Hepatocyte (in vitro differentiated cells): ENCODE measurements around the gene PLS3. TPM values are rescaled to one million over a fixed set of nuclear protein-coding genes. Genes with fewer than 3 reads are reported as not detected.
"Not testable (repeated sequence)": the region's sequence is repeated elsewhere in the genome, so short reads cannot be mapped to it uniquely, and the experiment has no call there.

ENCODE experiments used
- DNase-seq: peaks from one replicate; pipeline ENCODE4 v3.0.0-alpha.2; 2016; ENCODE audit warnings: low spot score
- H2AFZ ChIP-seq: fragments of 200-600 bp; sonication (generic); 2 replicates; pipeline ENCODE4 v1.6.0; 2016; ENCODE audit warnings: antibody characterized with exemption, mild to moderate bottlenecking
- H3K27ac ChIP-seq: fragments of 200-600 bp; sonication (generic); 2 replicates; pipeline ENCODE4 v1.5.1; 2016; ENCODE audit warnings: mild to moderate bottlenecking
- H3K27me3 ChIP-seq: fragments of 200-600 bp; sonication (generic); 2 replicates; pipeline ENCODE4 v1.6.1; 2016
- H3K36me3 ChIP-seq: fragments of 200-600 bp; sonication (generic); replicated peaks from 2 replicates; pipeline ENCODE4 v1.5.1; 2016; ENCODE audit warnings: low read depth; ENCODE audit not compliant: insufficient read depth
- H3K4me1 ChIP-seq: fragments of 200-600 bp; sonication (generic); 2 replicates; pipeline ENCODE4 v1.5.1; 2016; ENCODE audit warnings: mild to moderate bottlenecking, moderate library complexity; ENCODE audit not compliant: insufficient read depth
- H3K4me2 ChIP-seq: fragments of 200-600 bp; sonication (generic); 2 replicates; pipeline ENCODE4 v1.6.0; 2016
- H3K4me3 ChIP-seq: fragments of 200-600 bp; sonication (generic); 2 replicates; pipeline ENCODE4 v1.5.1; 2016; ENCODE audit warnings: mild to moderate bottlenecking
- H3K79me2 ChIP-seq: fragments of 200-600 bp; sonication (generic); 2 replicates; pipeline ENCODE4 v1.6.0; 2017; ENCODE audit warnings: mild to moderate bottlenecking
- H3K9me2 ChIP-seq: fragments of 200-600 bp; sonication (generic); replicated peaks from 2 replicates; pipeline ENCODE4 v1.6.0; 2017; ENCODE audit warnings: mild to moderate bottlenecking; ENCODE audit not compliant: insufficient read depth
- H3K9me3 ChIP-seq: fragments of 200-600 bp; sonication (generic); 2 replicates; pipeline ENCODE4 v1.5.1; 2016; ENCODE audit warnings: low read depth, mild to moderate bottlenecking
- H4K20me1 ChIP-seq: fragments of 200-600 bp; sonication (generic); 2 replicates; pipeline ENCODE4 v1.6.0; 2016; ENCODE audit warnings: mild to moderate bottlenecking; ENCODE audit not compliant: insufficient read depth, poor library complexity, severe bottlenecking
- CTCF ChIP-seq: fragments of 200-600 bp; sonication (generic); IDR thresholded peaks from 2 replicates; pipeline ENCODE4 v1.5.1; 2016; ENCODE audit warnings: antibody characterized with exemption, mild to moderate bottlenecking; ENCODE audit not compliant: poor library complexity
- EZH2 ChIP-seq: fragments of 200-600 bp; sonication (generic); IDR thresholded peaks from 2 replicates; pipeline ENCODE4 v1.6.1; 2016; ENCODE audit warnings: antibody characterized with exemption, mild to moderate bottlenecking, borderline replicate concordance
- EZH2phosphoT487 ChIP-seq: fragments of 200-600 bp; sonication (generic); IDR thresholded peaks from one replicate; pipeline ENCODE4 v1.6.1; 2018; ENCODE audit warnings: antibody characterized with exemption, mild to moderate bottlenecking, low read depth, moderate library complexity; ENCODE audit not compliant: unreplicated experiment, severe bottlenecking
- WGBS: methylation state at CpG from one replicate; pipeline ENCODE4 v1.1.6; 2016; ENCODE audit warnings: low lambda C conversion rate; ENCODE audit errors: missing lambda C conversion rate; 5-methylcytosine and 5-hydroxymethylcytosine counted together
- polyA plus RNA-seq: library from polyadenylated mRNA; unstranded; fragments of >200 nt; fragmentation: Nextera tagmentation; extraction: Ambion mirVana; gene quantifications from 2 replicates; pipeline ENCODE4 v1.2.1, GENCODE V29; 2016
- total RNA-seq: library from RNA; depleted of rRNA; stranded (reverse); fragments of >200 nt; gene quantifications from 2 replicates; pipeline ENCODE4 v1.2.3, GENCODE V29; 2014

The PLS3 gene
- total and polyA plus RNA-seq, 2 experiments from 2014 or later: 277 to 361 TPM

GRCh38 chrX:115535421-115535820, 25.6 kb upstream of the PLS3 start:
- no peak for DNase-seq
- H3K4me2 ChIP-seq: no peak overlapping the region
- no peaks in the 10 kb centered on the region for H3K9me2 ChIP-seq
- H3K27me3 ChIP-seq: no peaks in the 10 kb centered on the region
- H3K4me3 ChIP-seq: no peak overlapping the region
- no peaks in the 10 kb centered on the region for H3K36me3 ChIP-seq
- no peak overlapping the region for H2AFZ ChIP-seq
- no peaks in the 10 kb centered on the region for H3K79me2 ChIP-seq
- no peaks in the 10 kb centered on the region for H4K20me1 ChIP-seq
- no peak overlapping the region for H3K27ac ChIP-seq
- peaks cover 6% of the 10 kb centered on the region for H3K4me1 ChIP-seq
- TF ChIP-seq CTCF: no peak
- TF ChIP-seq EZH2: no peak
- TF ChIP-seq EZH2phosphoT487: no peak
- H3K9me3 ChIP-seq: no peaks in the 10 kb centered on the region

DNA sequence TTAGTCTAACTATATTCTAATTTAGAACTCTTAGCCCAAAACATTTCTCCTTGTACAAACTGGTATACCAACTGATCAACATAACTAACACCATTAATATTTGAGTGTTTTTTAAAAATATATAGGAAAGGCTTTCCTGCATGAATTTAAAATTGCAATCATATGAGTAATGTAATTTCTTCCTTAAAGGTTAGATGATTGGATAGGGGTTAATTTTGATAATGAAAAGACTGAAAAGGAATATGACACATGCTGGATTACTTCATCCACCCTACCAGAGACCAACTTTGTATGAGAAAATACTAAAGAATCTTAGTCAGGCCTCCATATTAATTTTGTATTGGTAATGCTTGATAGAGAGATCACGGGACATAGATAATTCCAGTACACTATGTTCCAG, 25.1 kb upstream of the PLS3 start:
- no peak overlapping the region for H3K4me2 ChIP-seq
- H3K27me3 ChIP-seq: no peaks in the 10 kb centered on the region
- H3K79me2 ChIP-seq: no peaks in the 10 kb centered on the region
- WGBS: 88% methylated on average over 1 of the region's 1 CpG
- H3K4me3 ChIP-seq: no peak overlapping the region
- no peaks in the 10 kb centered on the region for H4K20me1 ChIP-seq
- DNase-seq: no peak
- no peak overlapping the region for H3K27ac ChIP-seq
- no peaks in the 10 kb centered on the region for H3K9me3 ChIP-seq
- TF ChIP-seq CTCF: no peak
- TF ChIP-seq EZH2phosphoT487: no peak
- no peak for TF ChIP-seq EZH2
- H3K4me1 ChIP-seq: peaks cover 6% of the 10 kb centered on the region
- no peaks in the 10 kb centered on the region for H3K36me3 ChIP-seq
- H3K9me2 ChIP-seq: no peaks in the 10 kb centered on the region
- no peak overlapping the region for H2AFZ ChIP-seq

DNA sequence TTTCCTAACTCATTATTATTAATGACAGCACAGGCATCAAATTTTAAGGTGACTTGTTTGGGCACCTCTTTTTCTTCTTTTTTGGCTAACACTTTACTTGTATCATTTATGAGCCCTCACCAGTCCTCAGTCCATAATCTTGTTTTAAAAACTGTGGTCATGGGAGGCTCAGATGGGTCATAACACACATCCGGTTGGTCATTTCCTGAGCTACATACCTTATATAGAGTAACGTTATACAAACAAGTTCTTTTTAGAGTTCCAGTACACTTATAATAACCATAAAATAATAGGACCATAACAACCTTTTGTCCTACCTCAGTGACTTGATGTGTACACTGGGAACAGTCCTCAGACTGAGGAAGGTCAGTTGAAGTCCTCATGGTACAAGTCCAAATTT, 21.1 kb upstream of the PLS3 start:
- WGBS: 86% methylated on average over 2 of the region's 2 CpGs
- Histone ChIP-seq H3K4me1 (no peaks in the 10 kb centered on the region), H3K4me3 (no peak overlapping the region), H2AFZ (no peak overlapping the region), H3K36me3 (no peaks in the 10 kb centered on the region), H3K9me3 (no peaks in the 10 kb centered on the region), H4K20me1 (no peaks in the 10 kb centered on the region), H3K27ac (no peak overlapping the region), H3K9me2 (no peaks in the 10 kb centered on the region), H3K27me3 (no peaks in the 10 kb centered on the region), H3K79me2 (no peaks in the 10 kb centered on the region), H3K4me2 (no peak overlapping the region)
- no peak for DNase-seq
- TF ChIP-seq EZH2: no peak
- TF ChIP-seq EZH2phosphoT487: no peak
- no peak for TF ChIP-seq CTCF

DNA sequence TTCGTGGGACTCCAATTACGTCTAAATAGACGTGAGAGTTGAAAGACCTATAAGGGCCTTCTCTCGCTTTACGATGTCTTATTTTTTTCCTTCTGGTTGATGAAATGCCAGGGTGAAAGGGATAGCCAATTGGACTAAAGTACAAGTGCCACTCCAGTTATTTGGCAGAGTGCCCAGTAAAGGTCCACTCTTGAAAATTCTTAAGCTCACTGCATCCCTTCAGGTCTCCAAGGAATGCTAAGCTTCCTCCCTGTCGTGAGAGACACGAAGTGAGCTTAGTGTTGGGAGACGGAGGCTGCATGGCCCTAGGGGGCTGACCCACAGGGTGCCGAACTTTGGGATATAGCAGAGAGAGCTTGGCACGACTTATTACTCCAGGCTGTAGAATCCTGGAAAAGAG, 19.9 kb upstream of the PLS3 start:
- not testable (repeated sequence) for H3K27me3 ChIP-seq, H3K9me3 ChIP-seq, H3K4me2 ChIP-seq, H2AFZ ChIP-seq, H3K9me2 ChIP-seq, H3K79me2 ChIP-seq, DNase-seq, H3K4me3 ChIP-seq, H3K4me1 ChIP-seq, H3K27ac ChIP-seq, H4K20me1 ChIP-seq, H3K36me3 ChIP-seq
- WGBS: 77% methylated on average over 10 of the region's 10 CpGs
